Aorta (tissue), 5 donors: ENCODE data around the gene PIN1. TPM values are rescaled to one million over a fixed set of nuclear protein-coding genes. Genes with fewer than 3 reads are reported as not detected.
A peak's percentile ranks its signal among the peaks of the same experiment; 100 is the strongest.

Experiments used
- ATAC-seq: fragments of 200-7000 bp; cut with Tn5 transposase; one replicate; pipeline ENCODE4 v1.9.1; 2022; ENCODE audit warnings: moderate library complexity; ENCODE audit not compliant: low FRiP score
- DNase-seq, 2 donors: peaks; one replicate each; pipeline ENCODE4 v3.0.0-alpha.2; 2020
- H3K27ac ChIP-seq, 2 donors: one replicate each; pipeline ENCODE4 v1.5.1; 2013; ENCODE audit warnings: low read length in 2 of 2, mild to moderate bottlenecking in 2 of 2, moderate library complexity in 2 of 2, control low read depth in 1 of 2, inconsistent platforms in 1 of 2, low read depth in 1 of 2
- H3K27me3 ChIP-seq, 2 donors: one replicate each; pipeline ENCODE4 v1.6.1; 2013; ENCODE audit warnings: control low read depth in 1 of 2, low read length in 1 of 2, mild to moderate bottlenecking in 1 of 2, moderate library complexity in 1 of 2; ENCODE audit not compliant: insufficient read depth in 2 of 2, control insufficient read depth in 1 of 2
- H3K36me3 ChIP-seq, 2 donors: one replicate each; pipeline ENCODE4 v1.6.1; 2013; ENCODE audit warnings: control low read depth in 1 of 2, low read length in 1 of 2, mild to moderate bottlenecking in 1 of 2; ENCODE audit not compliant: insufficient read depth in 2 of 2, control insufficient read depth in 1 of 2
- H3K4me1 ChIP-seq, 2 donors: one replicate each; pipeline ENCODE4 v1.6.1; 2013; ENCODE audit warnings: low read length in 2 of 2, control low read depth in 1 of 2, mild to moderate bottlenecking in 1 of 2, moderate library complexity in 1 of 2; ENCODE audit not compliant: insufficient read depth in 2 of 2, control insufficient read depth in 1 of 2
- H3K4me3 ChIP-seq, 2 donors: one replicate each; pipeline ENCODE4 v1.5.1; 2013; ENCODE audit warnings: low read length in 2 of 2, control low read depth in 1 of 2, mild to moderate bottlenecking in 1 of 2
- H3K9me3 ChIP-seq: one replicate; pipeline ENCODE4 v1.6.1; 2013; ENCODE audit warnings: mild to moderate bottlenecking, low read length; ENCODE audit not compliant: control insufficient read depth
- WGBS, 2 donors: extraction: QIAGEN DNeasy Blood & Tissue Kit; methylation state at CpG; one replicate each; pipeline ENCODE4 v1.1.7; 2013; 5-methylcytosine and 5-hydroxymethylcytosine counted together
- intact Hi-C, 2 donors: fragments of 100-400 bp; cut with DNase I; formaldehyde crosslinking; loops; one replicate each; pipeline versions ENCODE4 v1.14.2 to v1.15.0; 2022
- polyA plus RNA-seq, 2 donors: library from polyadenylated mRNA; stranded (reverse); fragments of 200-250 nt; gene quantifications; one replicate each; pipeline ENCODE4 v1.2.3, GENCODE V29; 2013
- total RNA-seq, 2 donors: library from RNA; stranded (reverse); fragmentation: NEBNext Ultra II Directional; extraction: Animal tissue kit (Norgen Biotek cat#: 25700); gene quantifications; one replicate each; pipeline ENCODE4 v1.2.1, GENCODE V29; 2021
- donor health status: healthy with polysubstance abuse.
- donor health status: Bipolar disorder and iron deficiency.
- donor health status: DM: no; HTN: no; CAD: no.
- donor health status: DM: no; HTN: no; CAD: no.
- donor health status: DM: yes; HTN: yes; CAD: no.

Gene PIN1
- total and polyA plus RNA-seq, 4 donors, result 45.5 to 154 (median 73.7) TPM

DNA sequence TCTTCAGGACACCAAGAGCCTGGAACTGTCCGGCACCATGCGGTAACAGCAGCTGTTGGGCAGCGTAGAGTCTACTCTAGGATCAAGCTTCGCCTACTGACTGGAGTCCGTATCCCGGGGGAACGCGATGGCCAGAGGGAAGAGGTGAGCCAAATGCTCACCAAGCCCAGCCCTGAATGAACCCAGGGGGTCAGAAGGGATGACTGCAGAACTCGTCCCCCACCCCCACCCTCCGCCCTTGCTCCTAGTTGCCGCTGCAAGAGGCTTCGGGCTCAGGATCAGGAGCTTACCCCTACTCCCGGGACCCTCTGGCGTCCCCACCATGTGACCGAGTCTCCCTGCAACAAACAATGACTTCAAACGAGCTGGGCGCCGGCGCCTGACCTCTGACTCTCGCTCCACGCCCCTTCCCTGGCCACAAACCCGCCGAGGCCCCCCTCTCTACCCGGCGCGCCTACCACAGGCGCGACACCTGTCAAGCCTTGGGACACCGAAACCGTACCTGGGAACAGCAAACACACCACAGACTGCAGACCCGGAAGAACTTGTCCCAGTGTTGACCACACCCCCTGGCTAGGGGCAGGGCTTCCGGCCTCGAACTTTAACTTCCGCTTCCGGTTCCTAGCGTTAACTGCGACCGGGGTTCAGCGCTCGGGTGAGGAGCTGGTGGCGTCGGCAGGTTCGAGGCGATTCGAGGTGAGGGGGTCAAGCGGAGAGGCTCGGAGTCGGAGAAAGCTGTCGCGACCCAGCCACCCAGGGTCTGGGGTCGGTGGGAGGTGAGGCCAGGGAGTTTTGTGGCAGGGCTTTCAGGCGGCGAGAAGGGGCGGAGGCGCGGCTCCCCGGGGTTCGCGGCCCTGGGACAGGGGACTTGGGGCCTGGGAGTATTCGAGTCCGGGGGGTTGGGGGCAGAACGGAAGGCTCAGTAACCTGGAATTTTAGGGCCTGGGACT is 7.6 kb upstream of the PIN1 start, which contains the start of gene UBL5:
Gene UBL5, plus strand, starts transcription at position 630 of the 950 bp plus-strand sequence. CDS start 420 bp downstream, outside the sequence.
- Histone ChIP-seq H3K9me3 (no peaks in the 10 kb centered on the region), H3K36me3 (no peaks in the 10 kb centered on the region), H3K4me3 (peak within 1 kb of the TSS; percentile 22 to 81), H3K4me1 (no peaks in the 10 kb centered on the region), H3K27me3 (no peaks in the 10 kb centered on the region), H3K27ac (no peak within 1 kb of the TSS)
- ATAC-seq, result peak; percentile 93
- intact Hi-C loops, result no loop called here
- DNase-seq, result peak; percentile 91 to 93
- 0% methylated on average over 62 of the region's 62 CpGs for WGBS, 2 donors

DNA sequence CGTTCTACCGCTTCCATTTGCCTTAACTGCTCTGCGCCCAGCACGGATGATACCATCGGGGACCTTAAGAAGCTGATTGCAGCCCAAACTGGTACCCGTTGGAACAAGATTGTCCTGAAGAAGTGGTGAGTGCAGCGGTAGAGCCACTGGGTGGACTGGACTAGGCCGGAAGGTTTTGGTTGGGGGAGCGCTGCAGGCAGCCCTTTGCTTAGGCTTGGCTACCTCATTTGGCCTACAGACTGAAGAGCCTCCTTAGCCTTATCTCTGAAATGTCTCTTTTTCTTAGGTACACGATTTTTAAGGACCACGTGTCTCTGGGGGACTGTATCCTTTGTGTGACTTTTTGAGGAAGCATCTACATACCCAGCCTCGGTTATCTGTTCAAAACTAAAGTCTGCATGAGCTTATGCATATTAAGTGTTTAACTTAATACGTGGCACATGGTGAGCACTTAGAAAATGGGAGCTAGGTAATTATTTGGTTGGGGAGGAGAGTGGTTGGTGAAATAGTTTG is 6.5 kb upstream of the PIN1 start:
- no peaks in the 10 kb centered on the region for H3K4me1 ChIP-seq
- ATAC-seq, result no peak
- no peak overlapping the region for H3K27ac ChIP-seq
- peak overlapping the region in 1 of 2 donors; percentile 81 for H3K4me3 ChIP-seq
- no peaks in the 10 kb centered on the region for H3K9me3 ChIP-seq
- no peak for DNase-seq
- WGBS, 2 donors, result 27 to 29% methylated on average over 13 of the region's 13 CpGs
- H3K36me3 ChIP-seq, result no peaks in the 10 kb centered on the region
- H3K27me3 ChIP-seq, result no peaks in the 10 kb centered on the region
- intact Hi-C loops, result no loop called here

DNA sequence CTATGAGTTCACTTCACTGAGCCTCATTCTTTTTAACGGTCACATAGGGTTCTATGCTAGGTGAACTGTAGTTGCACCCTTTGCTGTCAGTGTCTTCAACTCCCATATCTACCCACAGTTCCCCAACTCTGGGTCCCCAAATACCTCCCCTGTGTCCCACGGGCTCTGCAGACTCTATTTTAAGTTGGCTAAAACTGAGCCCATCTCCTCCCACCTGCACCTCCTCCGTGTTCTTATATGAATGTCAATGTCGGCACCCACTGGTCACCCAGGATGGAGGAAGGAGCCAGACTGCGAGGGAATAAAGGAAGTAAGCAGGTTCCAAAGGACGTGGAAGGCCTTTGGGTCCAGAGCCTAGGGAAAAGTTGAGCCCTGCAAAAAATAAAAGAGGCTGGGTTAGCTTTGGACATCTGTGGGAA is 802 bp upstream of the PIN1 start:
- no peaks in the 10 kb centered on the region for H3K4me1 ChIP-seq
- intact Hi-C loops, result no loop called here
- H3K36me3 ChIP-seq, result no peaks in the 10 kb centered on the region
- DNase-seq (no peak), ATAC-seq (no peak)
- H3K27me3 ChIP-seq, result no peaks in the 10 kb centered on the region
- 60 to 63% methylated on average over 6 of the region's 6 CpGs for WGBS, 2 donors
- no peaks in the 10 kb centered on the region for H3K9me3 ChIP-seq
- no peak overlapping the region for H3K27ac ChIP-seq
- H3K4me3 ChIP-seq, result no peak overlapping the region

DNA sequence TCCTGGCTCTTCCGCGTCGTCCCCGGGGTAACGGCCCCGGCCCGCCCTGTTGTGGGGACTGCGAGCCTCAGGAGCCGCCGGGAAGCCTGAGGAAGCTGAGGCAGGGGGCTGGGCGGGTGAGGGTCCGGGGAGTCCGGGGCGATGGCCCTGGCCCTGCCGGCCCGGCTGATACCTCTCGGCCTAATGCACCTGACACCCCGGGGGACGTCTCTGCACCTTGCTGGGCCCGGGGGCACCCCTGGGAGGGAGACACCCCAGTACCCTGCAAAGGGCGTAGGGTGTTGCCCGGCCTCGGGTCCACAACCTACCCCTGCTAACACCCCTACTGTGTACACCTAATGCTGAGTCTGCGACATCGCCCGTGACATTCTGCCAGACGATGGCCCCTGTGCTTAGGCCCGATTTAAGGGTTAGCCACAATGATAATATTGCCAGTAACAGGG is 410 bp downstream of the PIN1 start:
- H3K27ac ChIP-seq, result no peak overlapping the region
- no peaks in the 10 kb centered on the region for H3K9me3 ChIP-seq
- H3K36me3 ChIP-seq, result no peaks in the 10 kb centered on the region
- DNase-seq (no peak), ATAC-seq (no peak)
- H3K4me3 ChIP-seq, result peak overlapping the region; percentile 65 to 95
- WGBS, 2 donors, result 1% methylated on average over 20 to 28 of the region's 28 CpGs
- intact Hi-C loops, result no loop called here
- no peaks in the 10 kb centered on the region for H3K4me1 ChIP-seq
- no peaks in the 10 kb centered on the region for H3K27me3 ChIP-seq

DNA sequence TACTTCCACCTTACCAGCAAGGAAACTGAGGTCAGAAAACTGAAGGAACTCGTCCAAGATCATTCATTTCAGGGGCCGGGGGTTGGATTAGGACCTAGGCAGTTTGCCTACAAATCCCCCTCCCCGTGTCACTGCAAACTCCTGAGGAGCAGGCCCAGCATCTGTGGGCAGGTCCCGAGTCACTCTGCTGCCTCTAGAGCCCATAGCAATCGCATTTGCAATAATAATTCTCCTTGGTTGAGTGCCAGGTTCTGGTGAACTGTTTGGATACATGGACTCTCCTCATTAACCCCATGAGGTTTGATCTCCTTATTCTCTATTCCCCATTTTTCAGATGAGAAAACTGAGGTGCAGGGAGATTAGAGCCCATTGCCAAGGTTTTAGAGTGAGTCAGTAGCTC is 903 bp downstream of the PIN1 start:
- no peak for ATAC-seq
- no peak overlapping the region for H3K27ac ChIP-seq
- 3% methylated on average over 5 of the region's 5 CpGs for WGBS, 2 donors
- H3K9me3 ChIP-seq, result no peaks in the 10 kb centered on the region
- DNase-seq, result no peak
- peak overlapping the region; percentile 65 to 95 for H3K4me3 ChIP-seq
- H3K36me3 ChIP-seq, result no peaks in the 10 kb centered on the region
- no peaks in the 10 kb centered on the region for H3K27me3 ChIP-seq
- intact Hi-C loops, result no loop called here
- H3K4me1 ChIP-seq, result no peaks in the 10 kb centered on the region

DNA sequence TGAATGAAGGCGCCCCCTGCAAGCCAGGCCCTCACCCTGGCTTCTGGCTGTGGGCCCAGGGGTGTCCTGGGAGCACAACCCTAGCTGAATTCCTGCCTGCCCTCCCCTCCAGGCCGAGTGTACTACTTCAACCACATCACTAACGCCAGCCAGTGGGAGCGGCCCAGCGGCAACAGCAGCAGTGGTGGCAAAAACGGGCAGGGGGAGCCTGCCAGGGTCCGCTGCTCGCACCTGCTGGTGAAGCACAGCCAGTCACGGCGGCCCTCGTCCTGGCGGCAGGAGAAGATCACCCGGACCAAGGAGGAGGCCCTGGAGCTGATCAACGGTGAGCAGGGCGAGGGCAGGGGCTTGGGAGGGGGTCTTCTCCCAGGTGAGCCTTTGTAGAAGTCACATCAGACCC is 3.2 kb downstream of the PIN1 start:
- Histone ChIP-seq H3K36me3 (no peaks in the 10 kb centered on the region), H3K27me3 (no peaks in the 10 kb centered on the region), H3K9me3 (no peaks in the 10 kb centered on the region), H3K4me3 (no peak overlapping the region), H3K27ac (no peak overlapping the region), H3K4me1 (no peaks in the 10 kb centered on the region)
- intact Hi-C loops, result no loop called here
- WGBS, 2 donors, result 91 to 92% methylated on average over 15 of the region's 15 CpGs
- DNase-seq (no peak), ATAC-seq (no peak)

DNA sequence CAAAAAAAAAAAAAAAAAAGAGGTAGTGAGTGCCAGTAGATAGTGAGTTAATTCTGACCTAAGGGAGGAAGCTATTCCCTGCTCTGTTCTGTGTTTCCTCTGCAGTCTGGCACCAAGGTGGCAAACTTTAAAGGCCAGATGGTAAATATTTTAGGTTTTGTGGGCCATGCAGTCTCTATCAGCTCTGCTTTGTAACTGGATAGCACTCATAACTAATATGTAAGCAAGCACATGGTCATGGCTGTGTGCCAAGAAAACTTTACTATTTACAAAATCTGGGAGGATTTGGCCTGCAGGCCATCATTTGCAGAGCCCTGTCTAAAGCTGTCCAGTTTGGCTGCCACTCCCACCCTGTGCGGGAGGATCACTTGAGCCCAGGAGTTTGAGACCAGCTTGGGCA is 4.3 kb downstream of the PIN1 start:
- H3K27me3 ChIP-seq, result no peaks in the 10 kb centered on the region
- no peaks in the 10 kb centered on the region for H3K9me3 ChIP-seq
- DNase-seq (no peak), ATAC-seq (no peak)
- no peak overlapping the region for H3K27ac ChIP-seq
- intact Hi-C loops, result no loop called here
- no peaks in the 10 kb centered on the region for H3K4me1 ChIP-seq
- no peak overlapping the region for H3K4me3 ChIP-seq
- H3K36me3 ChIP-seq, result no peaks in the 10 kb centered on the region
- 88 to 93% methylated on average over 1 of the region's 1 CpG for WGBS, 2 donors

DNA sequence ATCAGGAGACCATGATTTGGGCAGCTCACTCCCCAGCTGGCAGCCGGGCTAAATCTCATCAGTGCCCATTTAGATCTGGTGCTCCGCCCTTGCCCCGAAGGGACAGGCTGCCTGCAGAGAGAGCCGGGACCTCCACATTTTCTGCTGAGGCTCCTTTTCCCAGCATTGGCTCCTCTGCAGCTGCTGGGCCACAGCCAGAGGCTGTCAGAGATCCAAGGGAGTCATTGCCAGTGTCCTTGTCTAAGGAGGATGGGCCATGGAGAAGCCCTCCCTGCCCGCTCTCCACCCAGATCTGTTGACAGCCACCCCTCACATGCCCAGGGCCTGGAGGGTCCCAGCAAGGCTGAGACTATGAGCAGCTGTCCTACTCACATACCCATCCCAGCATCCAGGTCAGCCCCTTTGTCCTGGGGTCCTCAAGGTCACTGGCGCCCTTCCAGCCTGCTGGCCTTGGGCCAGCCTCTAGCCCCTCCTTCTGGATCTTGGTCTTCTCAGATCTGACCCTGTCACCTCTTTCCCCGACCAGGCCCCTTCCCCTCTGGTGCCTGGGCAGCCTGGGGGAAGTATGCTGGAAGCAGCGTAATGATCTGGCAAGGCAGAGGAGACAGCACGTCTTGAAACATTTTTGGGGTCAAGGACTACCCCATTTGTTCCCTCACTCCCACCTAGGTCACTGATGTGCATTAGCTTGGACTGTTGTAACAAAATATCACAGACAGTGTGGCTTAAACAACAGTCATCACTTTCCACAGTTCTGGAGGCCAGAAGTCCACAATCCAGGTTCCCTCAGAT is 7.9 kb downstream of the PIN1 start:
- no peaks in the 10 kb centered on the region for H3K27me3 ChIP-seq
- H3K36me3 ChIP-seq, result no peaks in the 10 kb centered on the region
- no peaks in the 10 kb centered on the region for H3K9me3 ChIP-seq
- ATAC-seq (no peak), DNase-seq (no peak)
- no peak overlapping the region for H3K27ac ChIP-seq
- 96 to 97% methylated on average over 9 of the region's 9 CpGs for WGBS, 2 donors
- intact Hi-C loops, result no loop called here
- no peaks in the 10 kb centered on the region for H3K4me1 ChIP-seq
- no peak overlapping the region for H3K4me3 ChIP-seq
